Endothelial cell of umbilical vein (primary cell): ENCODE data around the gene SPON2. TPM values are rescaled to one million over a fixed set of nuclear protein-coding genes. Genes with fewer than 3 reads are reported as not detected.

Source experiments
- BruUV-seq: library from RNA; stranded (reverse); fragments of 400-500 nt; replicated peaks from 2 replicates; lab custom pipeline; 2021; lab: Mats Ljungman, UMichigan
- CTCF ChIA-PET: fragments of 300-600, 350-600 bp; sonication (Branson Sonifier 250); formaldehyde crosslinking; loops from one replicate; lab custom pipeline; 2021; ENCODE audit warnings: antibody characterized with exemption, inconsistent platforms; lab: Charles Lee
- POLR2A ChIA-PET: fragments of 300-600, 350-600 bp; sonication (Branson Sonifier 250); formaldehyde crosslinking; loops from one replicate; lab custom pipeline; 2021; ENCODE audit warnings: antibody characterized with exemption, inconsistent platforms; lab: Charles Lee
- DNase-seq: peaks from one replicate; pipeline ENCODE4 v3.0.0-alpha.2; 2011; ENCODE audit warnings: low read depth, low spot score
- FAIRE-seq: peaks from 2 replicates; lab custom pipeline; 2011; peaks lifted over from hg19 to GRCh38; lab: Jason Lieb, UNC
- H2AFZ ChIP-seq: 2 replicates; pipeline ENCODE4 v1.6.0; 2012; ENCODE audit warnings: low read depth, low read length, control low read depth, inconsistent platforms
- H3K27ac ChIP-seq: 2 replicates; pipeline ENCODE4 v1.5.1; 2011; ENCODE audit warnings: low read depth, mild to moderate bottlenecking, control low read depth, low read length, moderate library complexity; ENCODE audit not compliant: insufficient read depth
- H3K27me3 ChIP-seq, 2 experiments: 2 replicates each; pipeline versions ENCODE4 v1.6.0 to v1.6.1; 2011; ENCODE audit warnings: low read length in 2 of 2, mixed read lengths in 1 of 2; ENCODE audit not compliant: control insufficient read depth in 2 of 2, insufficient read depth in 2 of 2
- H3K36me3 ChIP-seq, 2 experiments: 2 replicates in 1 of 2; 3 replicates in 1 of 2; pipeline ENCODE4 v1.5.1; 2011; ENCODE audit warnings: low read length in 2 of 2, mild to moderate bottlenecking in 1 of 2, moderate library complexity in 1 of 2; ENCODE audit not compliant: control insufficient read depth in 2 of 2, insufficient read depth in 2 of 2; ENCODE audit errors: extremely low read depth in 1 of 2
- H3K4me1 ChIP-seq: 3 replicates; pipeline ENCODE4 v1.5.1; 2011; ENCODE audit warnings: mild to moderate bottlenecking, low read length; ENCODE audit not compliant: control insufficient read depth, insufficient read depth; ENCODE audit errors: extremely low read depth
- H3K4me2 ChIP-seq: 2 replicates; pipeline ENCODE4 v1.6.1; 2011; ENCODE audit warnings: low read length, control low read depth, mixed read lengths; ENCODE audit not compliant: insufficient read depth
- H3K4me3 ChIP-seq, 3 experiments: fragments of 200-600 bp in 1 of 3; sonication (generic), shearing (Covaris generic) in 1 of 3; replicated peaks in 1 of 3; 2 replicates each; pipeline ENCODE4 v1.5.1; 2011 to 2016; ENCODE audit warnings: control low read depth in 3 of 3, low read length in 3 of 3, mild to moderate bottlenecking in 2 of 3, inconsistent platforms in 1 of 3, low read depth in 1 of 3, moderate library complexity in 1 of 3; ENCODE audit not compliant: insufficient read depth in 1 of 3
- H3K79me2 ChIP-seq: 2 replicates; pipeline ENCODE4 v1.6.0; 2012; ENCODE audit warnings: low read length, inconsistent platforms; ENCODE audit not compliant: control insufficient read depth, insufficient read depth
- H3K9ac ChIP-seq: replicated peaks from 2 replicates; pipeline ENCODE3; 2011; ENCODE audit warnings: low read length, control low read depth; ENCODE audit not compliant: insufficient read depth; ENCODE audit errors: extremely low read depth
- H3K9me1 ChIP-seq: replicated peaks from 3 replicates; pipeline ENCODE4 v1.6.0; 2011; ENCODE audit warnings: mild to moderate bottlenecking, low read length; ENCODE audit not compliant: control insufficient read depth, insufficient read depth; ENCODE audit errors: extremely low read depth
- H3K9me3 ChIP-seq: replicated peaks from 2 replicates; pipeline ENCODE4 v1.5.1; 2012; ENCODE audit warnings: low read length, inconsistent platforms; ENCODE audit not compliant: control insufficient read depth, insufficient read depth
- H4K20me1 ChIP-seq: replicated peaks from 2 replicates; pipeline ENCODE3; 2011; ENCODE audit warnings: mild to moderate bottlenecking, low read length; ENCODE audit not compliant: control insufficient read depth, insufficient read depth; ENCODE audit errors: extremely low read depth
- FOS ChIP-seq: IDR thresholded peaks from 2 replicates; pipeline ENCODE4 v1.6.1; 2011; ENCODE audit warnings: mild to moderate bottlenecking, low read length, moderate library complexity, borderline replicate concordance; ENCODE audit not compliant: insufficient read depth
- GATA2 ChIP-seq: IDR thresholded peaks from 2 replicates; pipeline ENCODE4 v1.7.0; 2011; ENCODE audit warnings: low read depth, mild to moderate bottlenecking, moderate library complexity, mixed read lengths, low read length; ENCODE audit not compliant: insufficient read length, insufficient read depth
- JUN ChIP-seq: IDR thresholded peaks from 2 replicates; pipeline ENCODE4 v1.6.1; 2011; ENCODE audit warnings: borderline replicate concordance, low read depth; ENCODE audit not compliant: insufficient read length, insufficient read depth
- MYC ChIP-seq: IDR thresholded peaks from one replicate; pipeline ENCODE4 v1.6.1; 2011; ENCODE audit warnings: mild to moderate bottlenecking, low read depth, low read length
- POLR2A ChIP-seq: IDR thresholded peaks from 2 replicates; pipeline ENCODE4 v1.6.1; 2012; ENCODE audit warnings: low read depth, mild to moderate bottlenecking, control low read depth, low read length
- POLR2AphosphoS5 ChIP-seq: IDR thresholded peaks from 2 replicates; pipeline ENCODE4 v1.6.1; 2012; ENCODE audit warnings: low read depth, mild to moderate bottlenecking, control low read depth, low read length, moderate library complexity; ENCODE audit not compliant: insufficient read depth
- dilution Hi-C: fragments of 300-500 bp; cut with MboI; formaldehyde crosslinking; loops from one replicate; pipeline ENCODE4 v1.15.0; 2019; ENCODE audit warnings: low sequenced_read_pairs; ENCODE audit not compliant: extremely low pct_ligation_motif_present
- intact Hi-C: fragments of 100-400 bp; cut with micrococcal nuclease; formaldehyde crosslinking; loops from one replicate; pipeline ENCODE4 v1.10.0; 2022
- polyA plus RNA-seq, 4 experiments: library from polyadenylated mRNA; depleted of rRNA in 3 of 4; stranded (reverse) in 3 of 4; unstranded in 1 of 4; fragments of >200 nt; gene quantifications; 2 replicates each; pipeline versions ENCODE4 v1.2.1 to v1.2.3, GENCODE V29; 2011 to 2012; ENCODE audit warnings: missing spikeins in 1 of 4
- total RNA-seq: library from RNA; stranded (reverse); gene quantifications from 2 replicates; pipeline ENCODE4 v1.2.3, GENCODE V29; 2021
- TF ChIP-seq, protein P1 (sequence below), 2 donors: IDR thresholded peaks; 1 replicate in 1 of 2; 2 replicates in 1 of 2; pipeline ENCODE4 v1.5.1; 2011; ENCODE audit warnings: low read length in 2 of 2, mild to moderate bottlenecking in 2 of 2, moderate library complexity in 2 of 2, control low read depth in 1 of 2, inconsistent platforms in 1 of 2, low read depth in 1 of 2; ENCODE audit not compliant: insufficient read depth in 1 of 2; ENCODE audit errors: extremely low read depth in 1 of 2
- TF ChIP-seq, protein P2 (sequence below): IDR thresholded peaks from 2 replicates; pipeline ENCODE4 v1.6.1; 2011; ENCODE audit not compliant: insufficient read depth, insufficient read length

Gene SPON2
- total and polyA plus RNA-seq, 2 donors (not counting 3 experiments of a cell fraction or from before 2014, with no cell fraction given): 0.04 TPM; not detected in 1

DNA sequence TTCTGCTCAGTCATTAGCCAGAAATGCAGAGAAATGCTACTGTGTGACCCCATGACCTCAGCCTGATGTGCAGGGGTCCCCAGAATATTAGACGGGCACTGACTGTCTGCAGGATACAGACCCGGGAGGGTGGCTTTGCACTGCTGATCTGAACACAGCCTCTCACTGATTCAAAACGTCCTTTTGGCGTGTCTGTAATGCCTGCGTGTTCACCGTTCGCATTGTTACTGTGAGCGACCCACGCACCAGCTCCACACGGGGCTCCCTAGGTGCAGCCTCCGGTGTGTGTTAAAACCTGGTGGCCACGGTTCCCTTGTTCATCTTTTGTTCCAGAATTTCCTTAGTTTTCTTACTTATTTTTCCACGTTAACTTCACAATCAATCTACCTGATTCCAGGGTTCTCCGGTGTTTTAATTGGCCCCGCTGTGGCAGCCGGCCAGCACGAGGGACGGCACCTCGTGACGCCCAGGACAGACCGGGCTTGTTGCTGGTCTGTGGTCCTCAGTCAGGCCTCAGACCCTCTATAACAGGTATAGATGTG is 32.0 kb upstream of the SPON2 start:
- no peaks in the 10 kb centered on the region for H3K9me3 ChIP-seq
- POLR2A ChIA-PET: no interaction called here
- no peaks in the 10 kb centered on the region for H3K79me2 ChIP-seq
- TF ChIP-seq GATA2 (no peak), MYC (no peak), JUN (no peak), POLR2A (no peak), FOS (no peak), POLR2AphosphoS5 (no peak)
- TF ChIP-seq, protein P1, sequence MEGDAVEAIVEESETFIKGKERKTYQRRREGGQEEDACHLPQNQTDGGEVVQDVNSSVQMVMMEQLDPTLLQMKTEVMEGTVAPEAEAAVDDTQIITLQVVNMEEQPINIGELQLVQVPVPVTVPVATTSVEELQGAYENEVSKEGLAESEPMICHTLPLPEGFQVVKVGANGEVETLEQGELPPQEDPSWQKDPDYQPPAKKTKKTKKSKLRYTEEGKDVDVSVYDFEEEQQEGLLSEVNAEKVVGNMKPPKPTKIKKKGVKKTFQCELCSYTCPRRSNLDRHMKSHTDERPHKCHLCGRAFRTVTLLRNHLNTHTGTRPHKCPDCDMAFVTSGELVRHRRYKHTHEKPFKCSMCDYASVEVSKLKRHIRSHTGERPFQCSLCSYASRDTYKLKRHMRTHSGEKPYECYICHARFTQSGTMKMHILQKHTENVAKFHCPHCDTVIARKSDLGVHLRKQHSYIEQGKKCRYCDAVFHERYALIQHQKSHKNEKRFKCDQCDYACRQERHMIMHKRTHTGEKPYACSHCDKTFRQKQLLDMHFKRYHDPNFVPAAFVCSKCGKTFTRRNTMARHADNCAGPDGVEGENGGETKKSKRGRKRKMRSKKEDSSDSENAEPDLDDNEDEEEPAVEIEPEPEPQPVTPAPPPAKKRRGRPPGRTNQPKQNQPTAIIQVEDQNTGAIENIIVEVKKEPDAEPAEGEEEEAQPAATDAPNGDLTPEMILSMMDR (IDR thresholded peaks at IDR 0.05; ENCODE audit: extremely low read depth in 1 of 2, insufficient read depth in 1 of 2, low read depth in 1 of 2, low read length in 2 of 2): no peak
- TF ChIP-seq, protein P2, sequence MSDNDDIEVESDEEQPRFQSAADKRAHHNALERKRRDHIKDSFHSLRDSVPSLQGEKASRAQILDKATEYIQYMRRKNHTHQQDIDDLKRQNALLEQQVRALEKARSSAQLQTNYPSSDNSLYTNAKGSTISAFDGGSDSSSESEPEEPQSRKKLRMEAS: no peak
- H3K4me2 ChIP-seq: no peak overlapping the region
- H3K9me1 ChIP-seq: no peaks in the 10 kb centered on the region
- H4K20me1 ChIP-seq: no peaks in the 10 kb centered on the region
- DNase-seq: no peak
- FAIRE-seq: no peak
- no TSS peak for BruUV-seq
- CTCF ChIA-PET: interaction anchor here (1.3 to 1.9 kb wide), 2 partner anchors 12 to 43 kb away, joined by 3 to 6 read pairs; no protein-coding TSS in a partner anchor
- dilution Hi-C loops (no loop called here), intact Hi-C loops (no loop called here)
- H2AFZ ChIP-seq: no peak overlapping the region
- no peaks in the 10 kb centered on the region for H3K27me3 ChIP-seq
- H3K27ac ChIP-seq: no peak overlapping the region
- no peak overlapping the region for H3K9ac ChIP-seq
- H3K4me3 ChIP-seq: no peak overlapping the region
- H3K4me1 ChIP-seq: no peaks in the 10 kb centered on the region
- H3K36me3 ChIP-seq: no peaks in the 10 kb centered on the region
